ENCODE measurements around the gene A1CF. TPM values are rescaled to one million over a fixed set of nuclear protein-coding genes. Genes with fewer than 3 reads are reported as not detected.

The A1CF gene
- total and polyA plus RNA-seq, 10 of the 15 experiments (the other 5 are each of a cell fraction or from before 2014, with no cell fraction given) = 0.10 TPM; not detected in 9

- TF ChIP-seq FOXM1 (IDR thresholded peaks at IDR 0.05; ENCODE audit: low read depth, low read length) (no peak), YBX1 (IDR thresholded peaks at IDR 0.05) (no peak), EZH2 (IDR thresholded peaks at IDR 0.05; ENCODE audit: borderline replicate concordance, control insufficient read depth, low read depth, low read length) (no peak), ASH2L (IDR thresholded peaks at IDR 0.05; ENCODE audit: borderline replicate concordance, low read depth) (no peak), ESRRA (IDR thresholded peaks at IDR 0.05; ENCODE audit: low read length) (no peak), USF2 (IDR thresholded peaks at IDR 0.05; ENCODE audit: borderline replicate concordance, low read depth, low read length) (no peak), PAX8 (IDR thresholded peaks at IDR 0.05) (no peak), TCF3 (IDR thresholded peaks at IDR 0.05; ENCODE audit: borderline replicate concordance, insufficient read depth, low read depth, low read length) (no peak), HSF1 (IDR thresholded peaks at IDR 0.05; ENCODE audit: low read depth, low read length) (no peak)
- H3K9ac ChIP-seq (ENCODE audit: control insufficient read depth, insufficient read depth, low read length) = no peak overlapping the region
- POLR2A ChIA-PET = no interaction called here
- H3K27ac ChIP-seq (ENCODE audit: control insufficient read depth, insufficient read depth) = no peak overlapping the region
- RAD21 ChIA-PET (ENCODE audit: unreplicated experiment) = no interaction called here
- CTCF ChIA-PET = no interaction called here
- H3K4me3 ChIP-seq = no peak overlapping the region
- no peaks in the 10 kb centered on the region for H3K4me1 ChIP-seq (ENCODE audit: control insufficient read depth, insufficient read depth, low read length)
- in situ Hi-C loops (cut with MboI) = no loop called here
- H3K9me3 ChIP-seq (replicated peaks; ENCODE audit: control insufficient read depth, insufficient read depth, low read length) = no peaks in the 10 kb centered on the region; the same call in 2 of the 3 replicates
- H3K79me2 ChIP-seq (ENCODE audit: control insufficient read depth, insufficient read depth, low read length) = no peaks in the 10 kb centered on the region
- H3K4me2 ChIP-seq (ENCODE audit: control insufficient read depth, insufficient read depth) = no peak overlapping the region
- no peaks in the 10 kb centered on the region for H4K20me1 ChIP-seq (ENCODE audit: control insufficient read depth, insufficient read depth)
- no peak overlapping the region for H2AFZ ChIP-seq (ENCODE audit: control insufficient read depth, low read depth, low read length)
- BruUV-seq (replicated peaks) = no TSS peak
- FAIRE-seq (no peak), DNase-seq (ENCODE audit: low read depth, low spot score) (no peak), ATAC-seq (no peak)
- SMC1A ChIA-PET (ENCODE audit: uncharacterized antibody, unreplicated experiment) = no interaction called here
- intact Hi-C loops (cut with micrococcal nuclease; ENCODE audit: unreplicated experiment) = no loop called here
- no peaks in the 10 kb centered on the region for H3K27me3 ChIP-seq (replicated peaks in 1 of 2; ENCODE audit: control insufficient read depth in 2 of 2, insufficient read depth in 2 of 2, low read length in 1 of 2)
- no peaks in the 10 kb centered on the region for H3K36me3 ChIP-seq (ENCODE audit: control insufficient read depth in 2 of 2, insufficient read depth in 2 of 2, low read length in 1 of 2)
Observed at GRCh38 chr10:50918529-50918928, 33.1 kb upstream of the A1CF start.

All from GM12878 (cell line).